Stimulated activated CD4-positive, alpha-beta T cell treated with anti-CD3 and anti-CD28 coated beads, Interleukin-15, amount 100 ng/mL, for 48 hours (primary cell): ENCODE data around the gene PCNT.

Source experiments
- DNase-seq, 2 donors: peaks; one replicate each; pipeline ENCODE4 v3.0.0-alpha.2; 2020; ENCODE audit warnings: low read depth in 2 of 2

The PCNT gene

DNA sequence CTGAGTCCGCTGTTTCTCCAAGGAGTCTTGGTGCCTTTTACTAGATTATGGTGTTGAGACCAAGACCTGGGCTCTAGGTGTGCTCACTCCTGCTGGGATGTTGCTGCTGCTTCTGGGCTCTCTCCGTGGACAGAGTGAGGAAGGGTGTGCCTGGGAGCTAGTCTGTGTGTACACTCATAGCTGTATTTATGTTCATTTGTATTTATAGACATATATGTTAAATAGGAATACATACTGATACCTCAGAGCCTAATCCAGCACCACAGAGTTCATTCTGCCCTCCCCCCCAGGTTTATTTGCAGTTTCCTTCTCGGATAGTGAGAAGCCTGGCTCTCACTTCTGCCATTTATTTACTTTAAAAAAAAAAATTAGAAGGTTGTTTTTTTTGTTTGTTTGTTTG is 12.6 kb downstream of the PCNT start:
- DNase-seq, result no peak

DNA sequence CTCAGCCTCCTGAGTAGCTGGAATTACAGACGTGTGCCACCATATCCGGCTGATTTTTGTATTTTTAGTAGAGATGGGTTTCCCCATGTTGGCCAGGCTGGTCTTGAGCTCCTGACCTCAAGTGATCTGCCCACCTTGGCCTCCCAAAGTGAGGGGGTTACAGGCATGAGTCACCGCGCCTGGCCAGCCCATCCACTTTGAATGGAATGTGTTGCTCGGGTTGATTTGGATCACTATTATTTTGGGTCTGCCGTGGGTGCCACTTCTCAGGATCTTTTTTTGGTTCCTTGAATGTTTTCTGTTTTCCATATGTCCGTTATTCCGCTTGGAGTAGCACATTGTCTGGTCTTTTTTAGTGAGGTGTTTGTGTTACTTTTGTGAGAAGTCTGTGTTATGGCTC is 17.0 kb downstream of the PCNT start:
- DNase-seq, result no peak

DNA sequence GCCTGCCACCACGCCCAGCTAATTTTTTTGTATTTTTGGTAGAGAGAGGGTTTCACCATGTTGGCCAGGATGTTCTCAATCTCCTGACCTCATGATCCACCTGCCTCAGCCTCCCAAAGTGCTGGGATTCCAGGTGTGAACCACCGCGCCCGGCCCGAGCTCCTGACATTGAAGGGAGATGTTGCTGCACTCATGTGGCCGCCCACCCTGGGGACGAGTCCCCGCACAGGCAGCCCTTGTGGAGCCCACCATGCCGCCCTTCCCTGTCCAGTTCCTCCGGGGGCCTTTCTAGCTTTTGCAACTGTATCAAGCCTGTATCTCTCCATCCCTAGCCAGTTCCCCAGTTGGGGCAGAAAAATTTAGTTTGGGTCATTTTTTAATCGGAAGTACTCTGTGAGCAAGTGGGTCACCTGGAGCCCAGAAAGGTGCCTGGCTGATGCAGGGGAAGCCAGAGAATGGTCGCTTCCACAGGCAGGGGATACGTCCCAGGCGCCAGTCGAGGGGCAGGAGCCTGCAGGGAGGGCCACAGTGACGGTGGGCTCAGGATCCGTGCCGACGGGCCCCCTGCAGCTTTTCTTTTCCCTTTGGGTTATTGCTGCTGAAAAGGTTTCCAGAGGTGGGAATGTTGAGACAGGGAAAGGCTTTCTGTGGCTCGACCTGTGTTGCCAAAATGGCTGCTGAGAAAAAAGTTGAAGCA is 20.4 kb downstream of the PCNT start:
- DNase-seq, result no peak

DNA sequence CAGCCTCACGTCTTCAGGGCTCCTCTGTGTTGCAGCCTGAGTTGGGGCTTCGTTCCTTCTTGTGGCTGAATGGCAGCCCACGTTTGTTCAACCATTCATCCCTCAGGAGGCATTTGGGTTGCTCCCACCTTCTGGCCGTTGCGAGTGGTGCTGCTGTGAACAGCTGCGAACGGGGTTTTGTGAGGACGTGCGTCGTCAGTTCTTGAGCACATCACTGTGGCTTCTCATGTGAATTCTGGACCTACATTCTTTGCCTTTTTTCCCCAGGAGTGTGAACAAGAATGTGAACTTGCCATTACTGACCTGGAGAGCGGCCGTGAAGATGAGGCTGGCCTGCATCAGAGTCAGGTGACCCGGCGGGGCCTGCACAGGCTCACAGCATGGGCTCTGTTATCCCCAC is 21.9 kb downstream of the PCNT start:
- no peak for DNase-seq

DNA sequence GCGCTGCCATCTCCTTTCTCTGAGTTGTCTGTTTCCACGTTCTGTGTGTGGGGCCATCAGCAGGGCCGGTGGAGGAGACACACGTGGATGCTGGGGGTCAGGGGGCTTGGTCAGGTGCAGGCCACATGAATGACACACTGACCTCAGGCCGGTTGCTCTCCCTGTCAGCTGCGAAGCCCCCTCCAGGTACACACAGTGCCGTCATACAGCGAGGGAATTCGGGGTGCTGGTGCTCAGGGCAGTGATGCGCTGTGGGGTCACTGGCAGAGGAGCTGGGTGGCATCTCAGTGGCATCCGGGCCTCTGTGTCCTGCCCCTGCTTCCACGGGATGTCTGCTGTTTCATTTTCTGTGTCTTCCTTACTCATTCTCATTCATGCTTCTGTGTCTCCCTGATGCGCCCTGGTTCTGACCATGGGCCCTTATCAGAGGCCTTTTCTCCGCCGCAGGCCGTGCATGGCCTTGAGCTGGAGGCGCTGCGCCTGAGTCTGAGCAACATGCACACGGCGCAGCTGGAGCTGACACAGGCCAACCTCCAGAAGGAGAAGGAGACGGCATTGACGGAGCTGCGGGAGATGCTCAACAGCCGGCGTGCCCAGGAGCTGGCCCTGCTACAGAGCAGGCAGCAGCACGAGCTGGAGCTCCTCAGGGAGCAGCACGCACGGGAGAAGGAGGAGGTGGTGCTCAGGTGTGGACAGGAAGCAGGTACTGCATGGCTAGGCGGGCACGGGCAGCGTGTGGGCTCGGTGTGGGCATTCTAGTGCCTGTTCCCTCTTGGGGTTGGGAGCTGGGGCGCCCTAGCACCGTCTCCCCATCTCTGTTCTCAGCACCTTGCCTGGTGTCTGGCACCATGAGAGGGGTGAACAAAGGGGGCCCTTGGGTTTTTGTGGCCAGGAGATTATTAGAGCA is 22.6 kb downstream of the PCNT start:
- DNase-seq, result no peak

DNA sequence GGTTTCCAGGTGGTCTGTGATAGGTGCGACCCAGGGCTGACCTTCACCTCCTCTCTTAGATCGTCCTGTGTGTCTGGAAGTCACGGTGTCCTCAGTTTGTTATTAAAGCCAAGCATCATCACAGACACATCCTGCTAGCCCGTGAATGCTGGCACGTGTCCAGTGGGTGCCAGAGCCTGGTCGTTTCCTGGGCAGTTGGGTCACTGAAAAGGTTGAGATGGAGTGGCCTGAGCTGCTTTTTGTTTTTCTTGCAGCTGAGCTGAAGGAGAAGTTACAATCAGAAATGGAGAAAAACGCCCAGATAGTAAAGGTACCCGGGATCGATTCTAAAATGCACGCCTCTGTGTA is 23.2 kb downstream of the PCNT start:
- no peak for DNase-seq

DNA sequence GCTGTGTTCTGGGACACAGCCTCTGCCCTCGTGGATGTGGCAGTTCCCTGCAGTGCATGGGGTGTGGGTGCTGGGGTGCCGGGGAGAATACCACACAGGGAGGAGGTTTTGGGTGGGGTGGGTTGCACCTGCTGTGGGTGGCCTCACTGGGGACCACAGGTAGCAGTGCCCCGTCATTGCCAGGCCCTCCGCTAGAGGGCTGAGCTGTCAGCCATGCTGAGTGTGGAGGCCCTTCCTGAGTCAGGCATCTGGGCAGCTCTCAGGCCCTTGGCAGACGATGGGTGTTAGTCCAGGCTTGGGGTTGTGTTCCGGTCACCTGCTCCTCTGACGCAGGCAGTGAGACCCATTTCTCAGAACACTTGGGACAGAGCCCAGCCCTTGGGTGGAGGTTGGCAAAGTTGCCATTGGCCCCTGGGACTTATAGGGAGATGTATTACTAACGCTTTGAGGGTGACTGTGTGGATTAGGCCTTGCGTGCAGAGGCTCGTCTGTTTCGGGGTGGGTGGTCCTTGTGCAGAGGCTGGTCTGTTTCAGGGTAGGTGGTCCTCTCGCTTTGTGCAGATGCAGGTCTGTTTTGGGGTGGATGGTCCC is 23.9 kb downstream of the PCNT start:
- no peak for DNase-seq

DNA sequence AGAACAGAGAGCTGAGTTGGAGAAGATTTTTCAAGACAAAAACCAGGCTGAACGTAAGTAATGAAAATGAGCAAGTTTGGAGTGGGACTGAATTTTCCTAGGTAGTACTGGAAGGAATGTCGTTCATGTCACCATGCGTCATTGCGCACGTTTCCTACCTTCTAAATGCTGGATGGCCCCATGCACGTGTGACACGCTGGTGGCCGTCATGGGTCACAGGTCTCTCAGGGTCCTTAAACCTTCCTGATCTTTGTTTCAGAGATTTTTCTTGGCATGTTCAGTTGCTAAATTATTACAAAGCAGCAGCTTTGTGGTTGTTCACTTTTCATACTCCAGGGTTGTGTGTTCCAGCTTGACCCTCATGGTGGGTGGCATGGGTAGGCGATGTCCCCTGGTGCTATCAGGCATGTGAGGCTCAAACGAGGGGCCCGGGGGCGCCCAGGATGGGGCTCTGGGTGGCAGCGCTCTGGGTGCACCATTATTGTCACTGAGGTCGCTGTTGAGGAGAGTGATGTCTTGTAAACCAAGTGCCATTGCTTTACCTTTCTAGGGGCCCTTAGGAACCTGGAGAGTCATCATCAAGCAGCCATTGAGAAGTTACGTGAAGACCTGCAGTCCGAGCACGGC is 25.3 kb downstream of the PCNT start:
- no peak for DNase-seq

DNA sequence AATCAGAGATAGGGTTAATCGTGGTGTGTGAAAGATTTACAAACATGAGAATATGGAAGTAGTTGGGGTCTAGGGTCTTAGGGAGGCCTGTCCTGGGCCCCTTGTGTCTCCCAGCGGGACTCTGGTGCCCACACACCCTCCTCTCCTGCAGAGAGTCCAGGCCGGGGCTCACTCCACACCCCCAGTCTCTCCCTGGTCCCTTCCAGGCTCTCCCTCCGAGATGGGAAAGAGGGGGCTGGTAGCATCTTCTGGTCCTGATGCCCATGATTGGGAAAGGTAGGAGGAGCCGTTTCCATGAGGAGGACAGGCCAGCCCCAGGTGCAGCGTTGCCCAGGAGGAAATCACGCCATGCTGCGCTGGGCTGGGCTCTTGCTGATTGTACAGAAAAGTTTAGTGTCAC is 26.6 kb downstream of the PCNT start:
- DNase-seq, result no peak

DNA sequence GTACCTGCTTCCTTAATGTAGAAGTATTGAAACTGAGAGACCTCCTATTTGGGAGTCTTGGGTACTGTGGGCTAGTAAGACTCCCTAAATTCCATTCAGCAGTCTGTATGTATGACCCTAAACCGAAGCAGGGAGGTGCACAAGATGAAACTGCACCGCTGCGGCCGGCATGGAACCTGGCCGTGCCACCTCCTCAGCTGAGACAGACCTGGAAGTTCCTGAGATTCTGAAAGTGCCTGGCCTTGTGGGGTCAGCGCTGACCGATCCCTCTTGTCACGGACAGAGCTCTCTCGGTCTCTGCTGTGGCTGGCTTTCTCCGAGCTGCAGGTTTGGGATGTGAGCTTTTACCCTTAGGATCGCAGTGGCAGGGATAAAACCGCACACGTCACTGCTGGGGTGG is 27.0 kb downstream of the PCNT start:
- DNase-seq, result no peak

DNA sequence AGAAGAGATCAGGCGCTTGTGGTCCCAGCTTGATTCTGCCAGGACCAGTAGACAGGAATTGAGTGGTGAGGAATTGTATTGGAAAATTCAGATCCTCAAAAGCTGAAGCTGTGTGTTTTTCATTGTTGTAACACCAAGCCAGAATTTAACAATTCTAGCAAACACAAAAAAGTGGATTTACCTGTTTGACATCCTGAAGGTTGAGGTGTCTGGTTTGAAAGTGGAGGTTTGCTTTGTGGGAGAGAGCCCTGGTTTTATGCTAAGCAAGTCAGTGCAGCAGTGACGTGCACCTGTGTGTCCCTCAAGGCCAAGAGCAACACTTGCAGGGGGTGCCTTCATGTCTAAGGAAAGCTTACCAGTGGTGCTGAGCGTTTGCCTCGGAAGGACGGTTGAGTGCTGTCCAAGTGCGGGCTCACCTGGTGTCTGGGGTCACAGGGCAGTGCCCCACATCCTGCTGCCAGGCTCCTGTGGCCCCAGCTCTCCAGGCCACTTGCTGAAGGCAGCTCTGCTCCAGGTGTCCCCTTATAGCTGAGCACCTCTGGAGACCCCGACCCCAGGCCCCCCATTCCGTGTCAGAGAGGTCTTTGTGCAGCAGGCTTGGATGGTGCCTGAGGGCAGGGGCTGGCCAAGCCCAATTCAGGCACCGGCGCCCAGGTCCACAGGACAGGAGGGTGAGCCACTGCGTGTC is 27.7 kb downstream of the PCNT start:
- no peak for DNase-seq

DNA sequence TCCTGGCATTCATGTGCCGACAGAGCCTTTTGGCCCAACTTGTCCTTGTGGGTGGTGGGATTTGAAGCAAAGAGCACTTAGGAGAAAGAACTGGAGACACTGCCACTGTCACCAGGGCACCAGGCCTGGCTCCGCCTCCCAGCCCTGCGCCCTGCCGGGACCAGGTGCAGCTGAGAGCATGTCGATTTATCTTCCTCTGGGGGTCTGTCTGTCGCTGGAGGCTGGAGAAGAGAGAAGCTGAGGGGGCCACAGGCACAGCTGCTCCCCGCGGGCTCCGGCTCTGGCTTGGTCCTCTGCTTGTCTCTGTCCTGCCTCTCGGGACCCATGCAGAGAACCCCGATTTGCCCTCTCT is 28.2 kb downstream of the PCNT start:
- DNase-seq, result no peak

DNA sequence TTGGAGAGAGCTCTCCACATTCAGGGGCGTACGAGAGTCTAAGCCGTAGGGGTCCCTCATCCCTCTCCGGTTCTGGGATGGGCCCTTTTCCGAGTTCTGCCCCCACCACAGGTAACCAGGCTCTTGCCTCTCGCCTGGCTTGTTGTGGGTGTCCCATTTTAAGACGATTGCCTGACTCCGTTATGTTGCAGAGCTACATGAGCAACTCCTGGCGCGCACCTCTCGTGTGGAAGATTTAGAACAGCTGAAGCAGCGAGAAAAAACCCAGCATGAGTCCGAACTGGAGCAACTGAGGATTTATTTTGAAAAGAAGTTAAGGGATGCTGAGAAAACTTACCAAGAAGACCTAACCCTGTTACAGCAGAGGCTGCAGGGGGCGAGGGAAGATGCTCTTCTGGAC is 29.0 kb downstream of the PCNT start:
- DNase-seq, result no peak

DNA sequence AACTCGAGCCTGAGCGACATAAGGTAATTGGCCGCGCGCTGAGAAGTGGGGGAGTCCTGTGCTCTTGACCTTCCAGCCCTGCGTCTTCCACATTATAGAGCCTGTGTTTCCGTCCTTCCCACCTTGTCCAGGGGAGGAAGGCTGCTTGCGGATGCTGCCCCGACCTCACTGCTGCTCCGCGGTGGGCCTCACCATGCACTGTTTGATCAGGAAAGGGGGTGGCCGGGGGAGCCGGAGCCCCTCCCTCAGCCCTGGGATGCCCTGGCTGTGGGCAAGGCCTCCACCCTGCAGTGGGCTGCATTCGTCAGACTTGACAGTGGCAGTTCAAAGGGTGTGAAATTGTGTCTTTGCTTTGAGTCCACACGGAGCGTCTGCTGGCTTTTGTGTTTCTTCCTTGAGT is 30.1 kb downstream of the PCNT start:
- no peak for DNase-seq

DNA sequence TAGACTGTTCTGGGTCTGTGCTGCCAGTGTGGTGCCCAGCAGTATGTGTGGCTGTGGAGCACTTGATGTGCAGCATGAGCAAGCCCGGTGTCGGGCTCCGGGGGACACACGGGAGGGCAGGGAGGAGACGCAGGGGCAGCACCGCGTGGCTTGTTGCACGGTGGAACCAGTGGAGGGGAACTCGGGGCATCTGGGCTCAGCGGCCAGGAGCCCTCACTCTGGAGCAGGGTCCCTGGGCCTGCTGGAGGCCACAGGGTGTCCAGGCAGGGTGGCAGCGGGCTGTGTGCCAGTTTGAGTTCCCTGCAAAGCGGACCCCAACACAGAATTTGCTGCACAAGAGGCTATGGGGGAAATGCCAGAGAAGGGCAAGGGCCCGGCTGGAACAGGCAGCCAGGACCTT is 30.6 kb downstream of the PCNT start:
- DNase-seq, result no peak

DNA sequence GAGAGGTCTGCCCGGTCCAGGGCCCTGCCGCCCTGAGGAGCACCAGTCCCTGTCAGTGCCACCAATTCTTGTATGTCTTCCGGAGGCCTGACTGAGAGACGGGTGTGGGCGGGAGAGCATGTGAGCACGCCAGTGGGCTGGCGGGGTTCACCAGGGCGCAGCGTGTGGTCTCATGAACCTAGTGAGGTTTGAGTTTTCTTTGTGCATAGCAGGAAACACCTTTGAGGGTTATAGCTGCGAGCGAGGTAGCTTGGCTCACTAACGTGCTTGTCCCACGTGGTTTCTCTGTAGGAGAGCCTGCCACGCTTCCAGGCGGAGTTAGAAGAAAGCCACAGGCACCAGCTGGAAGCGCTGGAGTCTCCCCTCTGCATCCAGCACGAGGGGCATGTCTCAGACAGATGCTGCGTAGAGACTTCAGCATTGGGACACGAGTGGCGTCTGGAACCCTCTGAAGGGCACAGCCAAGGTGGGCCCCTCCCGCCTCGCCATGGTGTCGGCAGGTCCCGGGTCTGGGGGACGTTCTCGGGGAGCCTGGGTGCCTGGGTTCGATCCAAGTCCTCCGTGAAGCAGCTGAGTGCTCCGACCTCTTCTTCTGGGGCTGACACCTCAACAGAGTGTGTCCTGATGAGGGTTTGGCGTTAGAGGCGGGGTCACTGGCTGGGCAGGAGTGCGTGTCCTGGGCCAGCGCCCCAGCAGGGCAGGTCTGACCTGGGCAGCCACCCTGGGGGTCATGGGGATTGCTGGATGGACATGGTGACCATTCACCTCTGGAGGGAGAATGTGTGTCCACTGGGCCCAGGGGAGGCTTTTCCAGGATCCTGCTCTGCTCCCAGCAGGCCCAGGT is 31.4 kb downstream of the PCNT start:
- DNase-seq, result no peak

DNA sequence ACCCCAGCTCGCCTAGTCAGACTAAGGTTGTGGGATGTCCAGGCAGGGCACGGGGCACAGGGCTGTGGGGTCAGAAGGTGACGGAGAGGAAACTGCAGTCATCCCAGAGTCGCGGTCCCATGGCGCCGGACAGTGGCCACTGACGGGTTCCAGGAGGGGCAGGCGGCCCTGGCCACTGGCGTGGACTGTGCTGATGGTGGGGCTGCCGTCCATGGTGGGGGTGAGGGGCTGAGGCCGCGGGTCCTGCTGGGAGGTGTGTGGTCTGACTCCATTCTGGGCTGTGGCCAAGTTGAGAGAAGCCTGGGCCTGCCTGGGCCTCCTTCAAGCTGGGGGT is 32.0 kb downstream of the PCNT start:
- no peak for DNase-seq

DNA sequence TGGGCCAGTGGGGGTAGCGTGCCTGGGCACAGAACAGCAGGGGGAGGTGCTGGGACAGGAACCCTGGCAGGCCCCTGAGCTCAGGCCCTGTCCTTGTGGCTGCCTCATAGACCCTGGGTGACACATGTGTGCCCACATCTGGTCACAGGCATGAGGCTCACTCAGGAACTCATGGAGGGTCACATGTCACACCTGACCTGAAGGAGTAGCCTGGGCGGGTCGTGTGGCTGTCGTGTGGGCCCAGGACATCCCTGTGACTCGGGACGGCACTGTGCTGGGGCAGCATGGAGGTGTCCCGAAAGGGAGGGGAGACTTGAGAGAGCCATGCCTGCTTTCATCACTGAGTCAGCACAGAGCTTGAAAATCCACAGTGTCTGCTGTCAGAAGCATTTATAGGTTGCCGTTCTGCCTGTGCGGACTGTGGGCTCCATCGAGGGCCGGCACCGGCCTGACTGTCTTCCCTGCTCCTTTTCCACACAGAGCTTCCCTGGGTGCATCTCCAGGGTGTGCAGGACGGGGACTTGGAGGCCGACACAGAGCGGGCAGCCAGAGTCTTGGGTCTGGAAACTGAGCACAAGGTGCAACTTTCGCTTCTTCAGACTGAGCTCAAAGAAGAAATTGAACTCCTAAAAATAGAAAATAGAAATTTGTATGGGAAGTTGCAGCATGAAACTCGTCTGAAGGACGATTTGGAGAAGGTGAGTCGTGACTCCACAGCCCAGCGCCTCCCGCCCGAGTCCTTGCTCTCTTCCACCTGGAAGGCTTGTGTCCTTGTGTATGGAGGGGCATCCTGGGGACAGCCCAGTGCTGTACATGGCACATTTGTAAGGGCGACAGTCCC is 32.8 kb downstream of the PCNT start:
- no peak for DNase-seq

DNA sequence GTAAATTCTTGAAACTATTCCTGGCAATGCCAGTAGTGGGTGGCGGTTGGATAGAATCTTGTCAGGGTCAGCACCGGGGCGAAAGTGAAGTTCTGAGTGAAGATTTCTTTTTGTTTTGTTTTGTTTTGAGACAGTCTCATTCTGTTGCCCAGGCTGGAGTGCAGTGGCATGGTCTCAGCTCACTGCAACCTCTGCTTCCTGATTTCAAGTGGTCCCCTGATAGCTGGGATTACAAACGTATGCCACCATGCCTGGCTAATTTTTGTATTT is 33.3 kb downstream of the PCNT start:
- DNase-seq, result no peak

DNA sequence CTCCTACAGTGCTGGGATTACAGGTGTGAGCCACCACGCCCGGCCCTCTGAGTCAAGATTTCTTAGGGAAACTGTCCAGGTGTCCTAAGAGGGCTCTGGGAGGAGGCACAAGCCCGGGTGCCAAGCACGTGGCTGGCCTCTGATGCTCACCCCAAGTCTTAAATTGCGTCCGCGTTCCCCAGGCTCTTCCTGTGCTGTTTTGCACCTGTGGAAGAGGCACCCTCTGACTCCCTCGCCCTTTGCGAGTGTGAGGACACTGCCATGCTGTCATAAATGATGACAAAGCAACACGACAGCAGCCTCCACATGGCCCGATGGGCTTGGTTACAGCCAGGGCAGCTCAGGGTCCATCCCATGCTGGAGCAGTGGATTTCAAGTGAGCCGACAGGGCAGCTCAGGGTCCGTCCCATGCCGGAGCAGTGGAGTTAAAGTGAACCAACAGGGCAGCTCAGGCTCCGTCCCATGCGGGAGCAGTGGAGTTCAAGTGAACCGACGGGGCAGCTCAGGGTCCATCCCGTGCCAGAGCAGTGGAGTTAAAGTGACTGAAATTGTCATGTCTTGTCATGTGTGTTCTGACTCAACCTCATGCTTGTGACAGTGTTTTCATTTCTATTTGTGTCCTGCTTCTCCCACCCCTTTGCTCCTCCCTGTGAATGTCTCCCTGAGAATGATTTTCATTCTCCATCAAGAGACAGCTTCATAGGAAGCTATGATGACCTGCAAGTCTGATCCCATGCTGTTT is 33.9 kb downstream of the PCNT start:
- DNase-seq, result no peak
